Activated T-cell treated with anti-CD3 and anti-CD28 coated beads, Interleukin-2, amount 50 U/mL, for 24 hours (primary cell): ENCODE measurements around the gene UEVLD.

ENCODE experiments used
- DNase-seq: peaks from one replicate; pipeline ENCODE4 v3.0.0-alpha.2; 2020
- H3K27ac Mint-ChIP-seq: 2 replicates; pipeline ENCODE4 v1.8.0; 2020; ENCODE audit warnings: mild to moderate bottlenecking, mixed read lengths
- H3K27me3 Mint-ChIP-seq: 2 replicates; pipeline ENCODE4 v1.8.0; 2020; ENCODE audit warnings: mixed read lengths
- H3K36me3 Mint-ChIP-seq: 2 replicates; pipeline ENCODE4 v1.8.0; 2020; ENCODE audit warnings: low read depth, mixed read lengths
- H3K4me1 Mint-ChIP-seq: 2 replicates; pipeline ENCODE4 v1.8.0; 2020; ENCODE audit warnings: low read depth, mixed read lengths
- H3K4me3 Mint-ChIP-seq: 2 replicates; pipeline ENCODE4 v1.8.0; 2020; ENCODE audit warnings: mild to moderate bottlenecking, moderate library complexity, mixed read lengths
- H3K9me3 Mint-ChIP-seq: 2 replicates; pipeline ENCODE4 v1.8.0; 2020; ENCODE audit warnings: mixed read lengths

The UEVLD gene

GRCh38 chr11:18495703-18496102, 92.8 kb downstream of the UEVLD start:
- Mint-ChIP-seq H3K36me3 (peaks cover 85% of the 10 kb centered on the region), H3K27me3 (no peaks in the 10 kb centered on the region), H3K9me3 (no peaks in the 10 kb centered on the region), H3K4me3 (no peak overlapping the region), H3K27ac (peak overlapping the region; percentile 38), H3K4me1 (peaks cover 2% of the 10 kb centered on the region)
- DNase-seq = no peak

DNA sequence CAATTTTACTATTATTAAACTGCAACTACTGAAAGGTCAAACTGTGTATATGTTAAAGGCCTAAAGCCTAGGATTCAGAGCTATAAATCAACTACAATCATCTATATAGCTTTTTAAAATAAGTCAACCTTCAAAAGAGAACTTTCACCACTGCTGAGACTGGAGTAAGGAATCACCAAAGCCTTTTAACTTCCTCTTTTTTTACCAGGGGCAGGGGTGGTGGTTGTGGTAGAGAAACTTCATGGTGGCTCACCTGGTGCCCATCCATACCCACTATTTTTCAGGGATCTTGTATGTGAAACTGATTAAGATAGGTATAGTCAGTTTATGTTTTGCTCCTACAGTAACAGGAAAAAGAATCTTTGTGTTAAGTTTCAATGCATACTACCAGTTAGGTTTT, 93.3 kb downstream of the UEVLD start:
- Mint-ChIP-seq H3K4me1 (peaks cover 3% of the 10 kb centered on the region), H3K4me3 (no peak overlapping the region), H3K9me3 (no peaks in the 10 kb centered on the region), H3K27me3 (no peaks in the 10 kb centered on the region), H3K36me3 (peaks cover 85% of the 10 kb centered on the region), H3K27ac (peak overlapping the region; percentile 38)
- no peak for DNase-seq

DNA sequence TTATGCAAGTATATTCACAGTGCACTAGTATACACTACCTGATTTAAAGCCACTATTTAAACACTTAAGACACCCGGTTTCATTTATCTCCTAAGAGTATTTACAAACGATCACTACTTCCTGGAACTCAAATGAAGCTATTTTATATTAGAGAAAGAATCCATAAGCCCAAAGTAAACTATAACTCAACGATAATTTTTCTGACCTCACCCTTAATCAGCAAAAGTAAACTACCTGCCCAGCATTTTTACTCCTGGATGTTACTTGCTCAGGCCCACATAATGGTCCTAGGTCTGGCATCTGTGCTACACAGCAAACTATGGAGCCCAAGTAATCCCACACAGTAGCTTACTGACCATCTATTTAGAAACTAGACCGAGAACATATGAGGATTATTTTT, 95.2 kb downstream of the UEVLD start:
- Mint-ChIP-seq H3K27me3 (no peaks in the 10 kb centered on the region), H3K27ac (peak overlapping the region; percentile 1), H3K4me3 (no peak overlapping the region), H3K4me1 (peaks cover 7% of the 10 kb centered on the region), H3K9me3 (no peaks in the 10 kb centered on the region), H3K36me3 (peaks cover 88% of the 10 kb centered on the region)
- no peak for DNase-seq

DNA sequence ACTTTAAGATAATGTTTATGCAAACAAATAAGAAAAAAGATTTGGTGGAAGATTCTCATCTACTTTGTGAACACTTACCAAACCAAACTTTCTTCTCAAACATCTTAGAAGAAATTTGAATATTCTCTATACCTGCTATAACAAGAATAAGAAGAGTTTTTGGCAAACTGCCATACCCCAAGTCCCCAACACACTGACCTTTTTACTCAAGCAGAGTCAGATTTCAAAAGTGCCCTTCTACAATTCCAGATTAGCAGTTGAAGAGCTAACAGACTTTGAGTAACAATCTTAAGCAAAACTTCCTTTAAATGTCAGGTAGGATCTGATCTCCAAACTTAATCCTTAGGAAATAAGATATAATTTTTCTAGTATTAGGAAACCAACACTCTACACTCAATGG, 95.6 kb downstream of the UEVLD start:
- H3K9me3 Mint-ChIP-seq = no peaks in the 10 kb centered on the region
- peaks cover 7% of the 10 kb centered on the region for H3K4me1 Mint-ChIP-seq
- no peak overlapping the region for H3K4me3 Mint-ChIP-seq
- H3K27ac Mint-ChIP-seq = no peak overlapping the region
- peaks cover 88% of the 10 kb centered on the region for H3K36me3 Mint-ChIP-seq
- no peak for DNase-seq
- H3K27me3 Mint-ChIP-seq = no peaks in the 10 kb centered on the region

GRCh38 chr11:18491924-18492323, 96.6 kb downstream of the UEVLD start:
- Mint-ChIP-seq H3K27me3 (no peaks in the 10 kb centered on the region), H3K36me3 (peaks cover 86% of the 10 kb centered on the region), H3K9me3 (no peaks in the 10 kb centered on the region), H3K4me1 (peaks cover 7% of the 10 kb centered on the region), H3K27ac (no peak overlapping the region), H3K4me3 (no peak overlapping the region)
- DNase-seq = no peak

DNA sequence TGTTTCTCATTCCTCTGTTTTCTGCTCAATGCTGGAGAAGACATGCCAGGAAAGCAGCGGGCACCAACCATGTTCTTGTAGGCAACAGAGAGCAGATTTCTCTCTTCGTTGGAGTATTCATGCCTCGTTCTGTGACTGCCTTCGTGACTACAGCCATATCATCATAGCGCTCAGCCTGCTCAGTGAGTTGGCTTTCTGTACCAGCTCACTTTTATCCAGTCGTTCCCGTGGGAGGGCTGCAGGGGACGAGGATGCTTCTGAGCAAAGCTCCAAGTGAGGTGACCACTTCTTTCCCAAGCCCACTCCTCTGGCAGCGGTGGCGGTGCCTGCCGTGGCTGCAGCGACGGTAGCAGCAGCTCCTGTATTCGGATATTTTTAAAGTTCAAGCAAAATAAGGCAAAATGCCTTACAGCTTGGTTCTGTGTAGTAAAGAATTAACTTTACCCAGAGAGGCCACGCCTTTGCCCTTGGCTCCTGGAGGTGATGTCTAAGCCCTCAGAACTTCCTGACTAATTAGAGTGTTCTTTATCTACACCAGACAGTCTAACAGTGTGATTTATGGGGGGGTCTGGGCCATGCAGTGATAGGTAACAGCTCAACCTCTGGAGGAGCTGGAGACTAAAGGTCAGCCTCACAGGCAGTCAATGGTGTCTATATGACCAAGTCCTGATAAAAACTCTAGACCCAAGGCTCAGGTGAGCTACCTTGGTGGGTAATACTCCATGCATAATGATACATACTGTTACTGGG, 97.6 kb downstream of the UEVLD start:
- no peak overlapping the region for H3K4me3 Mint-ChIP-seq
- no peaks in the 10 kb centered on the region for H3K27me3 Mint-ChIP-seq
- H3K36me3 Mint-ChIP-seq = peaks cover 84% of the 10 kb centered on the region
- no peak overlapping the region for H3K27ac Mint-ChIP-seq
- H3K4me1 Mint-ChIP-seq = peaks cover 12% of the 10 kb centered on the region
- no peak for DNase-seq
- H3K9me3 Mint-ChIP-seq = no peaks in the 10 kb centered on the region

- Mint-ChIP-seq H3K27ac (peak overlapping the region; percentile 58), H3K36me3 (peaks cover 80% of the 10 kb centered on the region)
- DNase-seq = no peak
Measured at GRCh38 chr11:18490319-18490718, 98.2 kb downstream of the UEVLD start.

DNA sequence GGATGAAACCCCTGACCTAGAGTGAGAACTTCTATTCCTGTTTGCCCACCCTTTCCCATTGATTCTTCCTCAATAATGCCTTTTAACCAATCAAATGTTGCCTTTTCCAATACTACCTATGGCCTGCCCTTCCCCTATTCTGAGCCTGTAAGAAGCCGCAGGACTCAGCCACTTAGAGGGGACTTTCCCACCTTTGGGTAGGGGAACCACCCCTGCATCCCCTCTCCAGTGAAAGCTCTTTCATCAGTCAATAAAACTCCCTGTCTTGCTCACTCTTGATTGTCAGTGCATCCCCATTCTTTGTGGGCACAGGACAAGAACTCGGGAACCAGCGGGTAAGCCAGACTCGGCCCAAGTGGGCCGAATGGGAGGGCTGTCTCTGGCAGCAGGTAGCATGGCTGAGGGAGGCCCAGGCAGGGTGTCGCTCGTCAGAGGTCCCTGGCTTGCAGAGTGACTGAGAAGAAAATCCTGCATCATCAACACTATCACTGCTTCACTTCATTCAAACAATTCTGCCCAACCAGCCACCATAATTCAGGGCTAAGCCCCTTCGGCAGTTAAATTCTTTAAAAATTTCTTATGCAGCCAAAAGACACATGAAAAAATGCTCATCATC, 102.5 kb downstream of the UEVLD start:
- no peaks in the 10 kb centered on the region for H3K27me3 Mint-ChIP-seq
- H3K4me1 Mint-ChIP-seq = peaks cover 13% of the 10 kb centered on the region
- DNase-seq = no peak
- no peak overlapping the region for H3K4me3 Mint-ChIP-seq
- no peaks in the 10 kb centered on the region for H3K9me3 Mint-ChIP-seq
- peak overlapping the region; percentile 64 for H3K27ac Mint-ChIP-seq
- peaks cover 86% of the 10 kb centered on the region for H3K36me3 Mint-ChIP-seq

More at GRCh38 chr11:18490319-18490718, 98.2 kb downstream of the UEVLD start:
- Mint-ChIP-seq H3K4me3 (no peak overlapping the region), H3K4me1 (peaks cover 14% of the 10 kb centered on the region), H3K27me3 (no peaks in the 10 kb centered on the region), H3K9me3 (no peaks in the 10 kb centered on the region)
